Measurements from ENCODE around the gene POLR3C.
"Not testable (repeated sequence)": the region's sequence is repeated elsewhere in the genome, so short reads cannot be mapped to it uniquely, and the experiment has no call there.

Gene POLR3C

GRCh38 chr1:145823565-145824498 is at the start of gene POLR3C, which contains the start of gene RNF115:
Gene POLR3C, plus strand, starts transcription at chr1:145824200. Its CDS starts 1,577 bp downstream, at chr1:145825777.
Gene RNF115, minus strand, starts transcription at chr1:145824095. Its CDS starts 222 bp downstream, at chr1:145823873.
- peak; percentile 92 for DNase-seq (ENCODE audit: low read depth)

GRCh38 chr1:145777357-145778145 is 46.4 kb upstream of the POLR3C start:
- DNase-seq (ENCODE audit: low read depth) = no peak

DNA sequence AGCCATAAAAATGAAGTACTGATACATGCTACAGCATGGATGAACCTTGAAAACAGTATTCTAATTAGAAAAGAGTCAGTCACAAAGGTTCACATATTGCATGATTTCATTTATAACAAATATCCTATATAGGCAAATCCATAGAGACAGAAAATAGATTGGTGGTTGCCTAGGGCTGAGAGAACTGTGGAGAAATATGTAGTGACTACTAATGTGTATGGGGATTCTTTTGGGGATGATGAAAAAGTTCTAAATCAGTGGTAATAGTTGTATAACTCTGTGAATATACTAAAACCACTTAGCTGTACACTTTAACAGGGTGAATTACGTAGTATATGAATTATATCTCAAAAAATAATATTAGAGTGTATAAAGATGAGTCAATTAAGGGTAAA is 45.9 kb upstream of the POLR3C start:
- no peak for DNase-seq (ENCODE audit: low read depth)

GRCh38 chr1:145782272-145783099 is 41.5 kb upstream of the POLR3C start:
- DNase-seq (ENCODE audit: low read depth) = peak; percentile 95

DNA sequence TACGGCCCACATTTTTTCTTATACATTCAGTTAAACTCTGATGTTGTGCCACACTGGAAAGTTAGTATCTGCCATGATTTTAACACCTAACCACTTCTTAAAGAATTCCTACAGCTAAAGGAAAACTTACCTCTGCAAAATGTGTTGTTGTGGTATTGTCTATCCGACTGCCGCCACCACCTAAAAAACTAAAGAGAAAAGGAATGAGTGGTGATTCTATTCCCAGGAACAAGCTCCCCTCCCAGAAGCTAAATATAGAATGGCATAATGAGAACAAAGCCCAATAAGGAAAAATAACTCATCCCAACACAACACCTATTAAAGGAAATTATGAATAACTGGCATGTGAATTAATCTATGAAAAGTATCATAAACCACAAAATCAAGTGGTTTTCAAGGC is 39.6 kb upstream of the POLR3C start:
- DNase-seq (ENCODE audit: low read depth) = no peak

- peak; percentile 58 for DNase-seq (ENCODE audit: low read depth)
These were observed 38.5 kb upstream of the POLR3C start for GRCh38 chr1:145785547-145785946.

DNA sequence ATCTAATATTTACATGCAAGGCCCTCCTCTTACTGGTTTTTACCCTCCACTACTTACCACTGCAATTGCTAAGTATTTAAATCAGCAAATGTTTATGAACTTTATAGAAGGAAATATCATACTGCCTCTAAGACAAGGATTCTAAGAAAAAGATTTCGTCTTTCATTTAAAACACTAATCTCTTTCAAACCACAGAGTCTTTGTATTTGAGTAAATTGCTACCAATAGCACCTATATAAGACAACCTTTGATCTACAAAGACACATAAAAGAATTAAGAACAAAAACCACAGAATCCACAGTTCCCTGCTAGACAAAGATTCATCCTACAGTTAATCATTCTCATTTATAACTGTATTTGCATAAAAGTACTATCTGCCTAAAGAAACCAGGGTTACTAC is 37.7 kb upstream of the POLR3C start:
- DNase-seq (ENCODE audit: low read depth) = no peak

GRCh38 chr1:145788580-145788979 is 35.4 kb upstream of the POLR3C start:
- DNase-seq (ENCODE audit: low read depth) = no peak

GRCh38 chr1:145791860-145792259 is 32.1 kb upstream of the POLR3C start:
- not testable (repeated sequence) for DNase-seq (ENCODE audit: low read depth)

DNA sequence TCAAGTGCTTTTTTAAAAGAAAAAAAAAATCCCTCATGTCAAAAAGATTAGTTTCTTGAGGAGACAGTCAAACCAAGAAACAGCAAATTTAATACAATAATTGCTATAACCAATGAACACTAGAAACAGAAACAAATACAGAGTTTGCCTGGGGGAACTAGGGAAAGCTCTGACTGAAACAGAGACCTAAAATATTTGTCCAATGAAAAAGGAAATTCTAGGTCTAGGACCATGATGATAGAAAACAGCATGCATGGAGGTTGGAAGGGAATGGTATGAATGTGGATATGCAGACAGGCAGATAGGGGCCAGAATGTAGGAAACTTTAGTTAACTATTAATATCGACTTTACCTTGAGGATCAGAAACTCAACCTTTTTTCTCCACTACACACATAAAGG is 31.5 kb upstream of the POLR3C start:
- no peak for DNase-seq (ENCODE audit: low read depth)

- no peak for DNase-seq (ENCODE audit: low read depth)
These were observed 28.6 kb upstream of the POLR3C start for GRCh38 chr1:145795257-145795881.

GRCh38 chr1:145796753-145797152 is 27.2 kb upstream of the POLR3C start:
- no peak for DNase-seq (ENCODE audit: low read depth)

DNA sequence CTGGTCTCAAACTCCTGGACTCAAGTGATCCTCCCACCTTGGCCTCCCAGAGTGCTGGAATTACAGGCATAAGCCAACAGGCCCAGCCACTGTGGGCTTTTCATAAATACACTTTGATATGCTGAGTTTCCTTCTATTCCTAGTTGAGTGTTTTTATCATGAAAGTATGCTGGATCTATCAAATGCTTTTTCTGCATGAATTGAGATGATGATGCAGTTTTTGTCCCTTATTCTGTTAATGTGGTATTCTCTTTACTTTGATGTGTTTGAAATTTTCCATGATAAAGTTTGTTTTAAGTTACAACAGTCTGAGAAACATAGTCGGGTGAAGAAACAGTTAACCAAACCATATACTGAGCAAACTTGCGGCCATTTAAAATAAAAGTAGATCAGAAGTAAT is 24.2 kb upstream of the POLR3C start:
- DNase-seq (ENCODE audit: low read depth) = no peak

DNA sequence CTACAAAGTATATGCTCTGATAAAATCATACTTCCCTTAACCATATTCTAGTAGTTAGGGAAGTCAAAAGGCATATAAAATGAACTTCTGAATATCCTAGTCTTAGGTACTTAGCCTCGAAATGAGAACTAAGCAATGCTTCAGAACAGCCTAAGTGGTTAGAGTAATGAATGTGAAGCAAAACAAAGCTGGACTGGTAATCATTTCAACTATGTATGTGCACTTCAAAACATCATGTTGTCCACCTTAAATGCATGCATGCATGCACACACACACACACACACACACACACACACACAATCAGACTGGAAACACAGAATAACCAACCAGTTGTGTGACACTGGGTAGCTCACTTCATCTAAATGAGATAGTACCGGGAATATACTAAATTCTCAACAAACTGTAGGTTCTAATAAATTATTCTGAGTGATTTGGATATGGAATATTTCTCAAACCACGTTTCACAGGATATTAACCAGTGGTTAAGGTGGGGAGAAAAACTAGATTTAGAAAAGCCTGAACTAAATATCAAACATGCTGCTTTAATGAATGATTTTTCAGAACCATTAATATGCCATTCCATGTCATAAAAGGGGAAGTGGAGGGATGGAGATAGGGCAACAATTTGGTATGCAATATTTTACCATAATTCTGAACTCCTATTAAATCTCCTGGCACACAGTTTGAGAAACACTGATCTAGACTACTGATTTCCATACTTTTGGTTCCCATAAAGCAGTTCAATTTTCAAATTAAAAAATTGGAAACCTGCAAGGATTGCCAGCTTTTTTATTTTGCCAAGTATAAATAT is 19.6 kb upstream of the POLR3C start:
- DNase-seq (ENCODE audit: low read depth) = peak; percentile 27

- peak; percentile 59 for DNase-seq (ENCODE audit: low read depth)
These were observed 18.9 kb upstream of the POLR3C start for GRCh38 chr1:145805057-145805456.

DNA sequence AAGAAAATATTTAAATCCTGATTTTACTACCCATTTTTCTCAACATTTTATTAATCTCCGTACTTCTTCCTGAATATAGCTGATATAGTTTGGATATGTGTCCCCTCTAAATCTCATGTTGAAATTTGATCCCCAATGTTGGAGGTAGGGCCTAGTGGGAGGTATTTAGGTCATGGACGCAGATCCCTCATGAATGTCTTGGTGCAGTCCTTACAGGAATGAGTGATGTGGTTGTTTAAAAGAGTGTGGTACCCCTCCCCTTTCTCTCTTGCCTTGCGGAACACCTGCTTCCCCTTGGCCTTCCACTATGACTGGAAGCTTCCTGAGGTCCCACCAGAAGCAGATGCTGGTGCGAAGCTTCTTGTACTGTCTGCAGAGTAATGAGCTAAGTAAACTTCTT is 17.6 kb upstream of the POLR3C start:
- DNase-seq (ENCODE audit: low read depth) = no peak

DNA sequence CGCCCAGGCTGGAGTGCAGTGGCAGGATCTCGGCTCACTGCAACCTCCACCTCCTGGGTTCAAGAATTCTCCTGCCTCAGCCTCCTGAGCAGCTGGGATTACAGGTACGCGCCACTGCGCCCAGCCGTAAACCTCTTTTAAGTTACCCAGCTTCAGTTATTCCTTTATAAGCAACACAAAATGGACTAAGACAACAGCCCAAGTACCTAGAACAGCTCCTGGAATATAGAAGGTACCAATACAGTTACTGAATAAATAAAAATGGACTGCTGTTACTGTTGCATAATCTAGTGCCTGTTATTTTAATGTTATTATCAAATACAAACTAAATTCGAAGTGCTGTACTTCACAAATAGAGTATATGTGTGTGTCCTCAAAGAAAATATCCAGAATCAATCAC is 17.2 kb upstream of the POLR3C start:
- no peak for DNase-seq (ENCODE audit: low read depth)

GRCh38 chr1:145812977-145813810 is 10.8 kb upstream of the POLR3C start:
- not testable (repeated sequence) for DNase-seq (ENCODE audit: low read depth)

- peak; percentile 66 for DNase-seq (ENCODE audit: low read depth)
These were observed 5.9 kb upstream of the POLR3C start for GRCh38 chr1:145818095-145818494.

Measured in iris pigment epithelial cell (primary cell).